HS-27A (cell line): Measurements from ENCODE around the gene FKBP8.

Experiments used
- DNase-seq: peaks from one replicate; pipeline ENCODE4 v3.0.0-alpha.2; 2012; ENCODE audit warnings: low read depth, missing footprints

Gene FKBP8

GRCh38 chr19:18483119-18483890 is 60.1 kb downstream of the FKBP8 start:
- DNase-seq: no peak
